ENCODE data around the gene AACS. TPM values are rescaled to one million over a fixed set of nuclear protein-coding genes. Genes with fewer than 3 reads are reported as not detected.

The AACS gene
- total and polyA plus RNA-seq, 3 experiments from 2014 or later = 11.8 to 16.7 (median 16.1) TPM

DNA sequence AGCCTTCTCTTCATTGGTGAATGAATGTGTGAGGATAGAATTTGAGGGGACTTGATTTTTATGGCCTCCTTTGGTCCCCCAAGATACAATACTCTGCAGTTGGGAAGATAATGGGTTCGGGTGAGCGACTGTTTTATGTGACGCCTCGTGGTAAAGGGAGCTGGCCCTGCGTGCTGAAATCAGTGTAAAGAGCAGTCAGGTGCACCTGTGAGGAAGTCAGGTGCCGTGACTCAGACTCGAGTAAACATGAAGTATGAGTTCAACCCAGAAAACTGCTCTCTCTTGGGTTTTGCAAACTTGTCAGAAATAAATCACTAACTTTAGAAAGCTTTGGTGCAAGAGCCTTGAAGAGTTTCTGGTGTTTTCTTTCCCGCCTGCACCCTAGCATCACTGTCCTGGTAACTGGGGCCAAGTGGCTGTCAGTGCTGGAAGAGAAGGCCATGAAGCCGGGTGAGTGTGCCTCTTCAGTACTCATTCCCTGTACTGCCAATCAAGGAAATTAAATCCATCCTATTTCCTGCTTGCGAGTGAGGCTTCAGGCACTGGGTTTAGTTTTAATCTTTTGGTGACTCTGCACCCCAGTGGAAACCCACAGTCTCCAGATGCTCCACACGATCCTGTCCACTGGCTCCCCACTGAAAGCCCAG, 59.2 kb downstream of the AACS start:
- Mint-ChIP-seq H3K4me1 (no peaks in the 10 kb centered on the region), H3K36me3 (peaks cover 2 to 41% (median 6%) of the 10 kb centered on the region in 3 donors), H3K4me3 (no peak overlapping the region), H3K9me3 (no peaks in the 10 kb centered on the region), H3K27me3 (no peaks in the 10 kb centered on the region), H3K27ac (no peak overlapping the region)
- Histone ChIP-seq H3K27me3 (ENCODE audit: insufficient read depth, low read length, poor library complexity, severe bottlenecking) (no peaks in the 10 kb centered on the region), H3K36me3 (ENCODE audit: insufficient read depth, low read length) (no peaks in the 10 kb centered on the region), H3K4me1 (ENCODE audit: insufficient read depth, low read length) (no peaks in the 10 kb centered on the region), H3K27ac (ENCODE audit: low read depth, low read length) (no peak overlapping the region), H3K9me3 (ENCODE audit: low read length) (no peaks in the 10 kb centered on the region), H3K4me3 (ENCODE audit: low read length) (no peak overlapping the region)
- ChIA-PET CTCF (no interaction called here), POLR2A (no interaction called here)
- no peak for DNase-seq

DNA sequence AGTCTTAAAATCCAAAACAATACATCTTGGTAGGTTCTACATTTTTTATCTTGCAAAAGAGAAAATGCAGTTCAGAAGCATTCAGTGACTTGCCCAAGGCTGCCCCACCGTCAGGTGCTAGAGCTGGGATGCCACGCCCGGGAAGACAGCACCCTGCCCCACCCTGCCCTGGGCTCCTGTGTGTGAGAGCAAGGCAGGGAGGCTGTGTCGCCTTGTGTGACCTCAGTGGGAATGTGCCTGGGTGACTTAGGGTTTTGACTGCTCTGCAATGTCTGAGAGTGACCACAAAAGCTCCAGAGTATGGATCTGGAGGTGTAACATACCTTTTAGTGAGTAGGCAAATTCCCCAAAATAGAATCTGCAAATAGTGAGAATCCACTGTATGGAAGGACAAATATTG, 60.0 kb downstream of the AACS start:
- POLR2A ChIA-PET = no interaction called here
- no peaks in the 10 kb centered on the region for H3K4me1 Mint-ChIP-seq

GRCh38 chr12:125128439-125129178, 63.4 kb downstream of the AACS start:
- no peak overlapping the region for H3K27ac Mint-ChIP-seq
- H3K27ac ChIP-seq (ENCODE audit: low read depth, low read length) = no peak overlapping the region
- DNase-seq = no peak
- CTCF ChIA-PET = no interaction called here
- H3K36me3 Mint-ChIP-seq = peaks cover 0 to 54% (median 7%) of the 10 kb centered on the region in 3 donors
- no peak overlapping the region for H3K4me3 Mint-ChIP-seq
- H3K9me3 ChIP-seq (ENCODE audit: low read length) = no peaks in the 10 kb centered on the region
- POLR2A ChIA-PET = interaction anchor here (0.6 kb wide), 1 partner anchor 143 kb away, joined by 3 read pairs; no protein-coding TSS in a partner anchor
- H3K4me3 ChIP-seq (ENCODE audit: low read length) = no peak overlapping the region
- H3K4me1 Mint-ChIP-seq = no peaks in the 10 kb centered on the region
- no peaks in the 10 kb centered on the region for H3K27me3 Mint-ChIP-seq
- H3K27me3 ChIP-seq (ENCODE audit: insufficient read depth, low read length, poor library complexity, severe bottlenecking) = no peaks in the 10 kb centered on the region
- H3K36me3 ChIP-seq (ENCODE audit: insufficient read depth, low read length) = no peaks in the 10 kb centered on the region
- H3K4me1 ChIP-seq (ENCODE audit: insufficient read depth, low read length) = no peaks in the 10 kb centered on the region
- no peaks in the 10 kb centered on the region for H3K9me3 Mint-ChIP-seq

More for the DNA sequence above, 60.0 kb downstream of the AACS start:
- Mint-ChIP-seq H3K36me3 (peaks cover 0 to 47% (median 6%) of the 10 kb centered on the region in 3 donors), H3K27me3 (no peaks in the 10 kb centered on the region), H3K4me3 (no peak overlapping the region), H3K9me3 (no peaks in the 10 kb centered on the region), H3K27ac (no peak overlapping the region)
- H3K27ac ChIP-seq (ENCODE audit: low read depth, low read length) = no peak overlapping the region
- no peak overlapping the region for H3K4me3 ChIP-seq (ENCODE audit: low read length)
- CTCF ChIA-PET = no interaction called here
- no peak for DNase-seq
- H3K36me3 ChIP-seq (ENCODE audit: insufficient read depth, low read length) = no peaks in the 10 kb centered on the region
- H3K27me3 ChIP-seq (ENCODE audit: insufficient read depth, low read length, poor library complexity, severe bottlenecking) = no peaks in the 10 kb centered on the region
- H3K4me1 ChIP-seq (ENCODE audit: insufficient read depth, low read length) = no peaks in the 10 kb centered on the region
- H3K9me3 ChIP-seq (ENCODE audit: low read length) = no peaks in the 10 kb centered on the region

DNA sequence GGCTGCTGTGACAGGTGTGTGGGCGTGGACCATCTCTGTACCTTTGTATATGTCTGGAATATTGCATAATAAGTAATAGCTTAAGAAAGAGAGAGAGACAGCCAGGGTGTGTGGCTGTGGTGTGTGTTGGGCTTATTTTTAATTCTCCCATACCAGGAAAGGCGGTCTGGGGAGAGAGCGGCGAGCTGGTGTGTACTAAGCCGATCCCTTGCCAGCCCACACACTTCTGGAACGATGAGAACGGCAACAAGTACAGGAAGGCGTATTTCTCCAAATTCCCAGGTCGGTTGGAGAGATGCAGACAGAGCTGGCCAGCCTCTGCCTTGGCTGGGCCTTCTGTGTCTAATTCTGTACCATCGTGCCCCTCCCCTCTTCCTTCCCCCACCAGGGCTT, 63.9 kb downstream of the AACS start:
- Mint-ChIP-seq H3K36me3 (peaks cover 0 to 52% (median 7%) of the 10 kb centered on the region in 3 donors), H3K4me3 (no peak overlapping the region), H3K27me3 (no peaks in the 10 kb centered on the region), H3K4me1 (no peaks in the 10 kb centered on the region), H3K9me3 (no peaks in the 10 kb centered on the region), H3K27ac (no peak overlapping the region)
- H3K36me3 ChIP-seq (ENCODE audit: insufficient read depth, low read length) = no peaks in the 10 kb centered on the region
- DNase-seq = no peak
- no peak overlapping the region for H3K27ac ChIP-seq (ENCODE audit: low read depth, low read length)
- no peaks in the 10 kb centered on the region for H3K4me1 ChIP-seq (ENCODE audit: insufficient read depth, low read length)
- ChIA-PET CTCF (no interaction called here), POLR2A (no interaction called here)
- no peaks in the 10 kb centered on the region for H3K27me3 ChIP-seq (ENCODE audit: insufficient read depth, low read length, poor library complexity, severe bottlenecking)
- no peak overlapping the region for H3K4me3 ChIP-seq (ENCODE audit: low read length)
- H3K9me3 ChIP-seq (ENCODE audit: low read length) = no peaks in the 10 kb centered on the region

GRCh38 chr12:125129591-125130255, 64.5 kb downstream of the AACS start:
- Histone ChIP-seq H3K36me3 (ENCODE audit: insufficient read depth, low read length) (no peaks in the 10 kb centered on the region), H3K4me3 (ENCODE audit: low read length) (no peak overlapping the region), H3K9me3 (ENCODE audit: low read length) (no peaks in the 10 kb centered on the region), H3K27me3 (ENCODE audit: insufficient read depth, low read length, poor library complexity, severe bottlenecking) (no peaks in the 10 kb centered on the region), H3K27ac (ENCODE audit: low read depth, low read length) (no peak overlapping the region), H3K4me1 (ENCODE audit: insufficient read depth, low read length) (no peaks in the 10 kb centered on the region)
- DNase-seq = no peak
- CTCF ChIA-PET = no interaction called here
- Mint-ChIP-seq H3K27me3 (no peaks in the 10 kb centered on the region), H3K36me3 (peaks cover 0 to 54% (median 7%) of the 10 kb centered on the region in 3 donors), H3K9me3 (no peaks in the 10 kb centered on the region), H3K27ac (no peak overlapping the region), H3K4me1 (no peaks in the 10 kb centered on the region), H3K4me3 (no peak overlapping the region)
- POLR2A ChIA-PET = no interaction called here

- Mint-ChIP-seq H3K36me3 (peaks cover 0 to 56% (median 10%) of the 10 kb centered on the region in 3 donors), H3K4me3 (no peak overlapping the region), H3K27me3 (no peaks in the 10 kb centered on the region), H3K4me1 (no peaks in the 10 kb centered on the region), H3K9me3 (no peaks in the 10 kb centered on the region), H3K27ac (no peak overlapping the region)
- Histone ChIP-seq H3K4me1 (ENCODE audit: insufficient read depth, low read length) (no peaks in the 10 kb centered on the region), H3K27ac (ENCODE audit: low read depth, low read length) (no peak overlapping the region), H3K4me3 (ENCODE audit: low read length) (no peak overlapping the region), H3K36me3 (ENCODE audit: insufficient read depth, low read length) (no peaks in the 10 kb centered on the region), H3K27me3 (ENCODE audit: insufficient read depth, low read length, poor library complexity, severe bottlenecking) (no peaks in the 10 kb centered on the region), H3K9me3 (ENCODE audit: low read length) (no peaks in the 10 kb centered on the region)
- DNase-seq = no peak
- CTCF ChIA-PET = no interaction called here
- POLR2A ChIA-PET = no interaction called here
Observed at GRCh38 chr12:125131958-125132357, 66.7 kb downstream of the AACS start.

DNA sequence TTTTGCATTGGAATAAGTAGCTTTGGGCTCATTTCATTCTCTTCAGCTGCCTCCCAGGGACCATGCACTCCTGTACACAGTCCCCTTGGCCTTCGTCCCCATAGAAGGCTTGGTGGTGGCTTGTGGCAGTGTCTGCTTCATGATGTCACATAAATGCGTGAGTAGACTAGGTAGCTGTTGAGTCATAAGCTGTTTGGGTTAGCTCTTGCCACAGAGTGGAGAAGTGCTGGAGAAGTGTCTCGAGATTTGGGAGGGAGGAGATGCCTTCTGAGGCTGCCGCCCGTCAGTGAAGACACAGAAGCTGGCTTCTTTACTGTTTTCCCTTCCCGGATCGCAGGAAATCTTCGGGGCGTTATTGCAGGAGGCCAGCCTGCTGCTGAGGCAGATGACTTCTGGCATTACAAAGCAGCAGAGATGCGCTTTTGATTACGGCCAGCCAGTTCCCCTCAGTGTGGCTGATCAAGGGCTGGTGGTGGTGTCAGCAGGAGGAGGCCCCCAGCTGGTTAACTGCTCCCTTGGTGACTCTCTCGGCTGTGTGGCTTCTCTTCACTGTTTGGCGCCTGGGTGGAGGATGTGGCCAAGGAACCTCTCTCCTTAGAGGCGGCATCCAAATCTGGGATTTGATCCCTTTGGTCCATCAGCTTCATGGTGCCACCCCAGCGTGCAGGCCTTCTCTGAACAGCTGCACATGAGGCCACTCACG, 67.6 kb downstream of the AACS start:
- Mint-ChIP-seq H3K36me3 (peaks cover 4 to 60% (median 10%) of the 10 kb centered on the region in 3 donors), H3K27me3 (no peaks in the 10 kb centered on the region), H3K27ac (no peak overlapping the region), H3K9me3 (no peaks in the 10 kb centered on the region), H3K4me1 (no peaks in the 10 kb centered on the region), H3K4me3 (no peak overlapping the region)
- Histone ChIP-seq H3K4me3 (ENCODE audit: low read length) (no peak overlapping the region), H3K27me3 (ENCODE audit: insufficient read depth, low read length, poor library complexity, severe bottlenecking) (no peaks in the 10 kb centered on the region), H3K27ac (ENCODE audit: low read depth, low read length) (no peak overlapping the region), H3K9me3 (ENCODE audit: low read length) (no peaks in the 10 kb centered on the region), H3K4me1 (ENCODE audit: insufficient read depth, low read length) (no peaks in the 10 kb centered on the region), H3K36me3 (ENCODE audit: insufficient read depth, low read length) (no peaks in the 10 kb centered on the region)
- POLR2A ChIA-PET = no interaction called here
- CTCF ChIA-PET = no interaction called here
- no peak for DNase-seq

DNA sequence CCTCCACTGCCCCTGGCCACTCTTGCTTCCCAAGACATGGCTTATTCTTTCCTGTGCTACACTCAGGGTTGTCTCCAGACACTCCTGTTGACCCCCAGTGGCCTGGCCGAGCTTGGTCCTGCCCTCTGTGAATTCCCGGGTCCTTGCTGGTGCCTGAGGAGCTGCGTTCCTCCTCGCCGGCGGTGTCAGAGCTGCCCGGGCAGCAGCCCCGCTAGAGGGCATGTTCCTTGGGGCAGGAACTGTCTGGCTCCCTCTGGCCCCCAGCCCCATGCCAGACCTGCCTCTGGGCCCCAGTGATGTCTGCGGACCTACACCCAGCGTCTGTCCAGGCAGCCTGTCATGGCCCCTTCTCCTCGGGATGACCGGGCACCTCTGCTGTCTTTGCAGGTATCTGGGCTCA, 68.4 kb downstream of the AACS start:
- Histone ChIP-seq H3K27ac (ENCODE audit: low read depth, low read length) (no peak overlapping the region), H3K36me3 (ENCODE audit: insufficient read depth, low read length) (no peaks in the 10 kb centered on the region), H3K9me3 (ENCODE audit: low read length) (no peaks in the 10 kb centered on the region), H3K4me3 (ENCODE audit: low read length) (no peak overlapping the region), H3K27me3 (ENCODE audit: insufficient read depth, low read length, poor library complexity, severe bottlenecking) (no peaks in the 10 kb centered on the region), H3K4me1 (ENCODE audit: insufficient read depth, low read length) (no peaks in the 10 kb centered on the region)
- peak overlapping the region in 1 of 8 donors; percentile 76 for H3K27ac Mint-ChIP-seq
- H3K4me3 Mint-ChIP-seq = no peak overlapping the region
- DNase-seq = no peak
- no peaks in the 10 kb centered on the region for H3K4me1 Mint-ChIP-seq
- H3K36me3 Mint-ChIP-seq = peaks cover 4 to 58% (median 10%) of the 10 kb centered on the region in 3 donors
- ChIA-PET CTCF (no interaction called here), POLR2A (no interaction called here)
- no peaks in the 10 kb centered on the region for H3K27me3 Mint-ChIP-seq
- H3K9me3 Mint-ChIP-seq = no peaks in the 10 kb centered on the region

All from CD8-positive, alpha-beta memory T cell (primary cell).